Measurements from ENCODE around the gene SLC24A1.

The SLC24A1 gene

GRCh38 chr15:65621638-65622037 is at the start of gene SLC24A1:
Gene SLC24A1 (plus strand): TSS chr15:65621938. CDS start chr15:65624081, 2,143 bp downstream.
- no peaks in the 10 kb centered on the region for H3K79me2 ChIP-seq (ENCODE audit: insufficient read depth, low read depth)
- TF ChIP-seq, protein P1, sequence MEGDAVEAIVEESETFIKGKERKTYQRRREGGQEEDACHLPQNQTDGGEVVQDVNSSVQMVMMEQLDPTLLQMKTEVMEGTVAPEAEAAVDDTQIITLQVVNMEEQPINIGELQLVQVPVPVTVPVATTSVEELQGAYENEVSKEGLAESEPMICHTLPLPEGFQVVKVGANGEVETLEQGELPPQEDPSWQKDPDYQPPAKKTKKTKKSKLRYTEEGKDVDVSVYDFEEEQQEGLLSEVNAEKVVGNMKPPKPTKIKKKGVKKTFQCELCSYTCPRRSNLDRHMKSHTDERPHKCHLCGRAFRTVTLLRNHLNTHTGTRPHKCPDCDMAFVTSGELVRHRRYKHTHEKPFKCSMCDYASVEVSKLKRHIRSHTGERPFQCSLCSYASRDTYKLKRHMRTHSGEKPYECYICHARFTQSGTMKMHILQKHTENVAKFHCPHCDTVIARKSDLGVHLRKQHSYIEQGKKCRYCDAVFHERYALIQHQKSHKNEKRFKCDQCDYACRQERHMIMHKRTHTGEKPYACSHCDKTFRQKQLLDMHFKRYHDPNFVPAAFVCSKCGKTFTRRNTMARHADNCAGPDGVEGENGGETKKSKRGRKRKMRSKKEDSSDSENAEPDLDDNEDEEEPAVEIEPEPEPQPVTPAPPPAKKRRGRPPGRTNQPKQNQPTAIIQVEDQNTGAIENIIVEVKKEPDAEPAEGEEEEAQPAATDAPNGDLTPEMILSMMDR (conservative IDR thresholded peaks at IDR 0.05; ENCODE audit: low read depth, low read length) = no peak
- H3K4me1 ChIP-seq (ENCODE audit: low read depth, poor library complexity, severe bottlenecking) = peaks cover 3% of the 10 kb centered on the region
- no peaks in the 10 kb centered on the region for H3K27me3 ChIP-seq (ENCODE audit: insufficient read depth, low read depth)
- no peak within 1 kb of the TSS for H2AFZ ChIP-seq (ENCODE audit: low read depth)
- H3K9ac ChIP-seq = no peak within 1 kb of the TSS
- H3K4me2 ChIP-seq = no peak within 1 kb of the TSS
- H3K4me3 ChIP-seq (IDR thresholded peaks at IDR 0.05; ENCODE audit: insufficient read depth, low read depth, low read length) = no peak within 1 kb of the TSS
- no peak within 1 kb of the TSS for H3K27ac ChIP-seq
- no peaks in the 10 kb centered on the region for H3K36me3 ChIP-seq (ENCODE audit: insufficient read depth)
- H4K20me1 ChIP-seq (ENCODE audit: insufficient read depth) = no peaks in the 10 kb centered on the region

DNA sequence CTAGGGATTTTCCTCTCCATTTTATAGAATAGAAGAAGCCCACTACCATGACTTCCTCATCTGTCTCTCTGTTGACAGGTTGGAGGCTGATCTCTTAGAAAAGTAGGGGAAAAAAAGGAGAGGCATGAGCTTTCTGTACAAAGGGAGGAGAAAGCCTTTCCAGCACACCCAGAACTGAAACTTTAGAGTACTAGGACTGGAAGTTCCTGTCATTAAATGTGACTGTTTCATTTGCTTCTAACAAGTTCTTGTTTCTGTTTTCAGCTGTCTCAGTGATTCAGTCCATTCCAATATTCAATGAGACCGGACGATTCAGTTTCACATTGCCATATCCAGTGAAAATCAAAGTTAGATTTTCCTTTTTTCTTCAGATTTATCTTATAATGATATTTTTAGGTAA is 49.8 kb upstream of the SLC24A1 start:
- Histone ChIP-seq H3K4me2 (no peak overlapping the region), H3K9ac (no peak overlapping the region), H3K27me3 (ENCODE audit: insufficient read depth, low read depth) (no peaks in the 10 kb centered on the region), H4K20me1 (ENCODE audit: insufficient read depth) (no peaks in the 10 kb centered on the region), H3K4me3 (IDR thresholded peaks at IDR 0.05; ENCODE audit: insufficient read depth, low read depth, low read length) (no peak overlapping the region), H2AFZ (ENCODE audit: low read depth) (no peak overlapping the region), H3K4me1 (ENCODE audit: low read depth, poor library complexity, severe bottlenecking) (peaks cover 9% of the 10 kb centered on the region), H3K27ac (no peak overlapping the region), H3K36me3 (ENCODE audit: insufficient read depth) (peaks cover 9% of the 10 kb centered on the region; the same call in 1 of the 2 replicates), H3K79me2 (ENCODE audit: insufficient read depth, low read depth) (no peaks in the 10 kb centered on the region)
- TF ChIP-seq, protein P1 (conservative IDR thresholded peaks at IDR 0.05; ENCODE audit: low read depth, low read length) = no peak

- Histone ChIP-seq H3K27me3 (ENCODE audit: insufficient read depth, low read depth) (no peaks in the 10 kb centered on the region), H3K4me1 (ENCODE audit: low read depth, poor library complexity, severe bottlenecking) (peaks cover 8% of the 10 kb centered on the region), H3K79me2 (ENCODE audit: insufficient read depth, low read depth) (no peaks in the 10 kb centered on the region), H3K9ac (no peak overlapping the region), H2AFZ (ENCODE audit: low read depth) (no peak overlapping the region), H3K36me3 (ENCODE audit: insufficient read depth) (no peaks in the 10 kb centered on the region), H4K20me1 (ENCODE audit: insufficient read depth) (no peaks in the 10 kb centered on the region), H3K4me3 (IDR thresholded peaks at IDR 0.05; ENCODE audit: insufficient read depth, low read depth, low read length) (no peak overlapping the region), H3K4me2 (no peak overlapping the region), H3K27ac (no peak overlapping the region)
- TF ChIP-seq, protein P1 (conservative IDR thresholded peaks at IDR 0.05; ENCODE audit: low read depth, low read length) = no peak
Observed at GRCh38 chr15:65576664-65577063, 45.1 kb upstream of the SLC24A1 start.

GRCh38 chr15:65577129-65577996 is 44.4 kb upstream of the SLC24A1 start:
- TF ChIP-seq, protein P1 (conservative IDR thresholded peaks at IDR 0.05; ENCODE audit: low read depth, low read length) = no peak
- Histone ChIP-seq H4K20me1 (ENCODE audit: insufficient read depth) (no peaks in the 10 kb centered on the region), H3K4me3 (IDR thresholded peaks at IDR 0.05; ENCODE audit: insufficient read depth, low read depth, low read length) (no peak overlapping the region), H3K4me2 (no peak overlapping the region), H2AFZ (ENCODE audit: low read depth) (no peak overlapping the region), H3K36me3 (ENCODE audit: insufficient read depth) (no peaks in the 10 kb centered on the region), H3K27me3 (ENCODE audit: insufficient read depth, low read depth) (no peaks in the 10 kb centered on the region), H3K9ac (no peak overlapping the region), H3K4me1 (ENCODE audit: low read depth, poor library complexity, severe bottlenecking) (peaks cover 1% of the 10 kb centered on the region), H3K27ac (no peak overlapping the region), H3K79me2 (ENCODE audit: insufficient read depth, low read depth) (no peaks in the 10 kb centered on the region)

Data from KMS-11 (cell line).